ENCODE data around the gene BAIAP2.

Gene BAIAP2

DNA sequence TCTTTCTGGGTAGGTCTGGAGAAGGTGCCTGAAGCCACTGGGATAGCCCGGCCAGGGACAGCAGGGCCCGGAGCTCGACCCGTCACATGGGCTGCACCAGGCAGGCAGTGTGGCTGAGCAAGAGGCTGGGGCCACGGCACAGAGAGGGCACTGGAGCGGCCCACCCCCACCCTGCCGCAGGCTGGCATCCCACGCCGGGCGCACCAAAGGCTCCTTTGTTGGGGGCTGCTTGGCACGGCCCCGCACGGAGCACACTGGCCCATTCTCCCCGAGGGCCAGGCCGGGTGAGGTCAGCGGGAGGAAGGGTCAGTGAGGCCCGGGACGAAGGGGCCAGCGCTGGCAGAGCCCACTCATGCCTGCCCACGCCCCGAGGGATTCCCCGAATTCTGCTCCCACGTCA lies 93.8 kb downstream of the BAIAP2 start:
- DNase-seq: no peak

DNA sequence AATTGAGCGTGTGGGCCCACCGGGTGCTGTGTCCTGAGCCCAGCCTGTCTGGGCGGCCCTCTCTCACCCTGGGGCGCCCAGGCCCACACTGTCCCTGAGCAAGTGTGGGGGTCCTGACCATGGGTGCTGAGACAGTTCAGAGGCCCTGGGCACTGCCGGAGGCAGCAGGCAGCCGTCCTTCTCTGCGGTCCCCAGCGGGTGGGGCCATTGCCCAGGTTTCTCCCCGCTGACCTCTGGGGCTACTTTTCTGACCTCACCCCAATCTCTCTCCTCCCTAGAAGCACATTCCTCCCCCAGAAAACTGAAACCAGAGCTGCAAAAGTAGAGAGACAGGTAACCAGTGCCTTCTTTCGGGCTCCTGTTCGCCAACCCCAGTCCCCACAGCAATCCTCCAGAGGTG lies 94.3 kb downstream of the BAIAP2 start:
- no peak for DNase-seq

DNA sequence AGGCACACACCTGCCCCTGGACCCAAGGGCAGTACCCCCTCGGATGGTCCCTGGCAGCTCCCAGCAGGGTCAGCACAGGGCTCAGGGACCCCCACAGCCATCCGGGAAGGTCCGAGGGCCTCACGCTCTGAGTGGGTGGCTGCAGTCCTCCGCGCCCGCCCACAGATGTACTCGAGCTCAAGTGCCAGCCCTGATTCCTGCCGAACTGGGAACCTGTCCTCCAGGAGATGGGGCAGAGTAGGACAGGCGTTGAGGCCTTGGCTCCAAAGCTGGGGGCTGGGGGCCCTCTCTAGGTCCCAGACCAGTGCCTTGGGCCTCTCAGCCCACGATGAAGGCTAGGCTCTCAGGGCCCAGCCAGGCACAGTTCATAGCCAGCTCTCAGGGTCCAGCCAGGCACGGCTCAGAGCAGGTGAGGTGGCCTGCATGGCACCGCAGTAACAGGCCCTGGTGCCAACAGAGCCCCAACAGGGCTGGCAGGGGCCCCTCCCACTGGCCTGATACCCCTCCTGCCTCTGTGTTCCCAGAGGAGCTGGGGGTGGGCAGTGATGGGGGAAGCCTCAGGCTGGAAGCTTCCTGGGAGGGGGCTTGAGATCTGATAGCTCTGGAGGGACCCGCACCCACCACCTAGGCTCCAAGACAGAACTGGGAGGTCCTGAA lies 94.9 kb downstream of the BAIAP2 start:
- DNase-seq: no peak

DNA sequence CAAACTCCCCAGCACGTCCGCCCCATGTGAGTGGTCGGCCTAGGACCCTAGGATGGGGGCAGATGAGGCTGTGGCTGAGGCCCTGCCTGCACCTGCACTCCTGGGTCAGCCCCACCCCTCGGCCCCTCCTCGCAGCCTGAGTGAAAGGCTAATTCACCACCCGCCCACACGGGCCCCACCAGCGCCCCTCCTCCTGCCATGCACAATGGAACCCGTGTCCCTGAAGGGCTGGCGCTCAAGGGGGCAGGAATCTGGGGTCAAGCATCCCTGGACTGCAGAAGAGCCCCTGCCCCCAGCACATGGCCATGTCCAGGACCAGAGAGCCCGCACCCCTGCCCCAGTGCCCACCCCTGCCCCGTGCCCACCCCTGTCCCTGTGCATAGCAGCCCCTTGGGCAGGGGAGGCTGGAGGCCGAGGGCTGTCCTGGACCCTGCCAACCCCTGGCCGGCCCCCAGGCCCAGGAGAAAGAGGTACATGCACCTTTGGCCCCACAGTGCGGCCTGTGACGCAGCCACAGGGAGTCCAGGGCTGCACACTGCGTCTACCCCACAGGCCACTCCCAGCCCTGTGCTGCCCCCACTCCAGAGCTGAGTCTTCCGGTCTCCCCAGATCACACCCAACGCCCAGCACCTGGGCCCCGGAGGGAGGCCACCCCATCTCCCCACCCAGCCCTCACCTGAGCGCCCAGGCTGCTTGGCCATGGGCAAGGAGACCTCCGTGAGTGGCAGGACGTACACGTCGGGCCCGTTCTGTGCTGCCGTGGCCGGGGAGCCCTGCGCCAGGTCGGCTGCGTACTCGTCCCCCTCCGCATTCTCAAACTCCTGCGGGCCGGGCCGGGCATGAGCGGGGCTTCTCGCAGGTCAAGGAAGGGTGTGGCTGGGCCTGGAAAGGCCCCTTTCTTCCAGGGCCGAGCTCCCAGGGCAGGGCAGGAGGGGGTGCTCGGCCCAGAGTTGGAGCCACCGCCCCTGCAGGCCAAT lies 95.7 kb downstream of the BAIAP2 start:
- no peak for DNase-seq

DNA sequence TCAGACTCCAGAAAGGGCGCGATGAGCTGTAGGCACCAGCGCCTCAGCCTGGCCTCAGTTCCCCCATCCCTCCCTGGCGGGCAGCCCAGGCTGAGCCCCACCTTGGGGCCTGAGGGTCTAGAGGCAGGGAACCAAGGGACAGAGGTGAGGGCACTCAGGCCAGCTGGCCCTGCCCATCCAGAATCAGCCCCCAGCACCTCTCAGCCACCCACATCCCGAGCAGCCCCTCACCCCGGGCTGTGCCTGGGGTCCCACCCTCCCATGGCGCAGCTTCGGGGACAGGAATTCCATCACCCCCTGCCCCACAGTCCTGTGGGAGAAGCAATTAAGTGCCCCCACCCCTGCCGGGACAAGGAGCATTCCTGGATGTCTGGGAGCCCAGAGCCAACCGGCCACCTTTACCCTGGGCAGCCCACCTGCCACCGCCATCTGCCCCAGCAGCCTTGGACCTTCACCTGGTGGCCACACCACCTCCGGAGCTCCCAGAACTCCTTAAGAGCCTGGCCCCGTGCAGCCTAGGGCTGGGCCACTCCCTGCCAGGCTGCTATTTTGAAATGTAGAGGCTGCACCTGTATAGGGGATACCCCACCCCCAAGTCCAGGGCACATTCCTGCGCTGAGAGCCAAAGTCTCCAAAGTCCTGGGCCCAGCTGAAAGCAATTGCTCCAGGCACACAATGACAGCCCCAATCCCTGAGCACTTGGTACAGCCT lies 96.7 kb downstream of the BAIAP2 start:
- no peak for DNase-seq

DNA sequence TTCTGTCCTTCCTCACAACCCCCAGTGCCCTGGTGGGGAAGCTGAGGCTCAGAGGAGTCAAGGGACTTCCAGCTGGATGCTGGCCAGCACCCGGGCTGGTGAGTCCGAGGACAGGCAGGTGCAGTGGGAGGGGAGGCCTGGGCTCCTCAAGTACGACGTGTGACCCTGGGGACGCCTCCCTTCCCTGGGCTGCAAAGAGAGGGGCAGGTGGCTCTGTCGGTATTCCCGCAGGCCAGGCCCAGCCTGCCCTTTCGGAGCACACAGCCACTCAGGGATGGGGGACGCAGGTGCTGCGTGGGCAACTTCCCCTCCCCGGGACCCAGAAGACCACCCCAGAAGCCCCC lies 97.2 kb downstream of the BAIAP2 start:
- no peak for DNase-seq

DNA sequence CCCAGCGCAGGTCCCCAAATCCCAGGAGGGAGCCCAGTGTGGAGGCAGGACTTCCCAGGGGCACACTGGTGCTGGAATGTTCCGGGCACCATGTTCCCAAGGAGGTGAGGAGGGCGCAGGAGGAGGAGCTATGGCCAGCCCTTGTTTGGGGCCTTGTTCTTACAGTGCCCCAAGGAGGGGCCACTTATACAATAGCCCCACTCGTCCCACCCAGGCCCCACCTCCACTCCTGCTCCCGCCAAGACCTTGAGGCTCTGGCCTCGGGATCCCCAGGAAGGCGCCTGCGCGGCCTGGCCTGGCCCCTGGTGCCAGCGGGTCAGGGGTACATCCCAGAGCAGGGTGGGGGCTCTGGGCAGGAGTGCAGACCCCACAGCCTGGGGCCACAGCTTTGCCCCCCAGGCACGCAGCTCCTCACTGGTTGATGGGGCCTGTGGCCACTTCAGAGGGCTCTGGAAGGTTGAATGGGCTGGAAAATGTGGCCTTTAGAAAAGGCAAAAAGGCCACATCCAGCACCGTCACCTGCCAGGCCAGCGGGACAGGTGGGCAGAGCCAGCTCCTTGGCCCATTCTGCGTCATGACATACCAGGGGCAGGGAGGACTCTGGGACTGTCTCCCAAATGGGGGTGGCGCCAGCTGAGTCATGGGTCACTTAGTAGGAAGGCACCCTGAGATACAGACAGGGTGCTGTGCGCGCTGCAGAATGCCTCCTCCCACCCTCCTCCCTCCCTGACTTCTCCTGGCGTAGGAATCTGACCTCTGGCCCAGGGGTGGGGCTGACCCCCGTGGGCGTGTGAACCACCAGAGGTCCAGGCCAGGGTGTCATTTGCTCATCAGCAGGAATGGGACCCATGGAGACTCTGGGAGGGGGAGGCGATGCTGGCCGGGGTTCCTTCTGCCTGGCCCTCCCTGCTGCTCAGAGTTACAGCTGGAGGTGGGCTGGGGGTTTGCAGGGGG lies 98.1 kb downstream of the BAIAP2 start:
- no peak for DNase-seq

DNA sequence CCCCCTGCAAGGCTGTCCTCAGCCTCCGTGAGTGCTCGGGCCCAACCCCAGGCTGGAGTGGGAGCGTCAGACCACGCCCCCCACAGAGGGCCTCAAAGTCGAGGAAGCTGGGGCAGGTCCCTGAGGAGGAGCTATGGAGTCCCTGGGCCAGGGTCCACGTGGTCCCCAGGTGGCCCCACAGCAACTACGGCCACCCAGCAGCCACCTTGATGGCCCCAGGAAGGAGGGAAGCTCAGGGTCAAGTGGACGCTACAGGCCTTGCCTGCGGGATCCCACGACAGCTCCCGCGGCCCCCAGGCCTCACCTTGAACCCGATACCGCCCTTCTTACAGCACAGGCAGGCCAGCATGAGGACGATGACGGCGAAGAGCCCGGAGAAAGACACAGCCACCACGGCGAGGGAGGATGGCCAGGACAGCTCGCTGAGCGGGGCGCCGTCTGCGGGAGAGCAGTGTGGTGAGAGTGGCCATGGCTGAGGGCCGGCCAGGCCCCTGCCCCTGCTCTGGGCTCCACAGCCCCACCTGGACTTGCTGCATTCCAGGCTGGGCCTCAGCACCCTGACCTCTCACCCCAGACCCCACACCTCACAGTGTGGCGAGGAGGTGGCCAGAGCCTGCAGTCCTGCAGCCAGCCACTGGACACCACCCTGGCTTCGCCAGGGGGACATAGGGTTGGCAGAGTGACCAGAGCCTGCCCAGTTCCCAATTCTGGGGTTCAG lies 99.3 kb downstream of the BAIAP2 start:
- no peak for DNase-seq

- no peak for DNase-seq
Observed at GRCh38 chr17:81135505-81136278, 100.7 kb downstream of the BAIAP2 start.

- no peak for DNase-seq
Observed at GRCh38 chr17:81136366-81136765, 101.4 kb downstream of the BAIAP2 start.

DNA sequence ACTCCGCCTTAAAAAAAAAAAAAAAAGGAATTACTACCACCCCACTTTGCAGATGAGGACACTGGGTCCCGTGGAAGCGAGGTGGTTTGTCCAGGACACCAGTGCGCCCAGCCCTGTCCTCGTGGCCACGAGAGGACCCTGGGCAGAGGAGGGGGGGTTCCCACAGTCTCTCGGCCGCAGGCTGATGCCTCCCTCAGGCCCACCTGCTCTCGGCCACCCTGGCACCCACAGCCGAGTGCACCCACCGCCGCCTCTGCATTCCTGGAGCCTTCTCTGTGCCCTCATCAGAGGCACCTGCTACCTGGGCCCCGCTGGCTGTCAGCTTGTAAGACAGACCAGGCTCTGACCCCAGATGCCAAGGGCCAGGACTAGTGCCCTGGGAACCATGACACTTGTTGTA lies 102.3 kb downstream of the BAIAP2 start:
- DNase-seq: no peak

DNA sequence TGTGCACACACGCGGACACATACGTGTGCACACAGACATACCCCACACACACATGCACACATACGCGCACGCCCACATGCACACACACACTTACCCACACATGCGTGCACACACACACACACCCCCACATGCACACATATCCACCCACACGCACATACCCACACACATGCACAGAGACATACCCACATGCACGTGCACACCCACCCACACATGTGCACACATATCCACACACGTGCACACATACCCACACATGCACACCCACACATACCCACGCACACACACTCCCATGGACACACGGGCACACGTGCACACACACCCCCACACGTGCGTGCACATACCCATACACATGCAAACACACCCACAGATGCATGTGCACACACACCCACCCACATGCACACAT lies 103.1 kb downstream of the BAIAP2 start:
- no peak for DNase-seq

DNA sequence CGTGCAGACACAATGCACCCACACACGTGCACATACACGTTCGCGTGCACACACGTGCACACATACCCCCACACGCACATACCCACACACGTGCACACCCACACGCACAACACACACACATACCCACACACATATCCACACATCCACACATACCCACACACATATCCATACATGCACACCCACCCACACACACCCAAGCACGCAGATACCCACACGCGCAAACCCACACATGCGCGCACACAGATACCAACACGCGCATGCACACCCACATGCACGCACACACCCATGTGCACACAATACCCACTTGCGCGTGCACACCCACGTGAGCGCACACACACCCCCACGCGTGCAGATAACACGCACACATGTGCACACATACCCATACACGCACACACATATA lies 103.5 kb downstream of the BAIAP2 start:
- DNase-seq: no peak

DNA sequence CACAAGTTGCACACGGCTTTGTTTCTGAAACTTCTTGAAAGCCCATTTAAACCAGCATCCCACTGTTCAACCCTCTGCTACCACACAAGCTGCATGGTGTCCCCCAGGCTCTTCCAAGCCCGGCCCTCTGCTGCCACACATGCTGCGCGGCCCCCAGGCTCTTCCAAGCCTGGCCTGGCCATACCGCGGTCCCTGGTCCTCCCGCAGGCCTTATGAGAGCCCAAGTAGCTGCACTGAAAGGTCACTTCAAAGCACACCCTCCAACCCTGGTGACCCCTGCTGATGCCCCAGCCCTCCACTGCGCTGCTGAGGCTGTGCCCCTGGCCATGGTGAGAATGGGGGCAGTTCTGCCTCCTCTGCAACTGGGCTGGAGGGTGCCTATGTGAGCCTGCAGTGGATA lies 104.5 kb downstream of the BAIAP2 start:
- no peak for DNase-seq

- no peak for DNase-seq
Observed at GRCh38 chr17:81140018-81140417, 105.1 kb downstream of the BAIAP2 start.

- DNase-seq: no peak
Observed at GRCh38 chr17:81140695-81141094, 105.7 kb downstream of the BAIAP2 start.

DNA sequence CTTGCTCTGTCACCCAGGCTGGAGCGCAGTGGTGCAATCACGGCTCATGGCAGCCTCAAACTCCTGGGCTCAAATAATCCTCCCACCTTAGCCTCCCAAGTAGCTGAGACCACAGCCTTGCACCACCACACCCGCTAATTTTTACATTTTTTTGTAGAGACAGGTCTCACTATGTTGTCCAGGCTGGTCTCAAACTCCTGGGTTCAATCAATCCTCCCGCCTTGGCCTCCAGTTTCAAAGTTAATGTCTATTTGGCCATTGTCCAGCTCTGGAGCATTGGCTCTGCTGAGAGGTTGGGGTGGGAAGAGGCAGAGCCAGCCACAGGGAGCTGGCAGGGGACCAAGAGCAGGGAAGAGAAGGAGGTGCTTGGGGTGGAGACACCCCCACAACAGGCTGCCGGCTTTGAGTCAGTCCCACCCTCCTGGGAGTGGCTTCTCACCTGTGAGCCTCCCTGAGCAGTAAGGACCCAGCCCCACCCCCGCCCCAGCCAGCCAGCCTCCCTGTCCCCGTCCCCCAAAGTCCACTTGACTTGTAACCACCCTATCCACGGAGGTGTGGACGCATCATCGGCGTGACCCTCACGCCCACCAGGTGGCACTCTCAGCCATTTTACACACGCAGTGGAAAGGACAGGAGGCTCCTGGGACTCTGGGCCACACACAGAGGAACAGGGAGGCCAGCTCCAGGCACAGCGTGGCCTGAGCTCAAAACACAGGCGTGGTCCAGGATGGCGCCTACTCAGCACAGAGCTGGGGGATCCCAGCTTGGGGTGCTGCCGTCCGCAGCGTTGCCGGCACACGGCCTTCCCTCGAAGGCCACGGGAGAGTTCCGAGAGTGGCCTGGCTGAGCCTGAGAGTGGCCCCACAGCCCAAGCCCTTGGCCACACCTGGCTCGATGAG lies 107.6 kb downstream of the BAIAP2 start:
- DNase-seq: peak in 2 of 4 experiments; percentile 38 to 44

DNA sequence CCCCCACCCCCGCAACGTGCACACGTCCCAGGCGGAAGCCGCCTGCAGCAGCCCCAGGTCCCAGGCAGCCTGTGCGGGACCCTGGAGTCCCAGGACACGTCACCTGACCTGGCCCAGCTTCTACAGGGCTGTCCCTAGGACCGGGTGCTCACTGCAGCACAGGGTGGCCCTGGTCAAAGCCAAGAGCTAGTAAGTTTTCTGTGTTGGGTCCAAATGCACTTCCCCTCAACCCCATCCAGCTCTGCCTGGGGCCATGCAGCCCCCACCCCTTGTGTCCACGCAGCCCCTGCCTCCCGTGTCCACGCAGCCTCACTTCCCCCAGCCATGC lies 108.2 kb downstream of the BAIAP2 start:
- no peak for DNase-seq

- DNase-seq: no peak
Observed at GRCh38 chr17:81143717-81144422, 108.9 kb downstream of the BAIAP2 start.

DNA sequence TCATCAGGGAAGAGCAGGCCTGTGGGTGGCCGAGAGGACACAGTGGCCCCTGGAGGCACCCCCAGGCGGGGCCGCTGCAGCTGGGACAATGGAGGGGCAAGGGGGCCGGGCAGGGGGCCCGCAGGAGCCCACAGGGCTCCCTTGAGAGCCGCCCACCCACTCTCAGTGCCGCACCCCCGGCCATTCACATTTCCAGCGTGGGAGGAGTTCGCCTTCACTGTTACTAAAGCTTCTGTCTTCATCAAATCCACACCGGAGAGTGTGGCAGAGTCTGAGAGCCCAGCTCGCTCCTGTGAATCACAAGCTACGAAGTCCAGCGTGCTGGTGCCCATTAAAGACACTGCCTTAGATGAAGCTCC lies 109.5 kb downstream of the BAIAP2 start:
- no peak for DNase-seq
